ENCODE measurements around the gene SH3GL3.

The SH3GL3 gene

DNA sequence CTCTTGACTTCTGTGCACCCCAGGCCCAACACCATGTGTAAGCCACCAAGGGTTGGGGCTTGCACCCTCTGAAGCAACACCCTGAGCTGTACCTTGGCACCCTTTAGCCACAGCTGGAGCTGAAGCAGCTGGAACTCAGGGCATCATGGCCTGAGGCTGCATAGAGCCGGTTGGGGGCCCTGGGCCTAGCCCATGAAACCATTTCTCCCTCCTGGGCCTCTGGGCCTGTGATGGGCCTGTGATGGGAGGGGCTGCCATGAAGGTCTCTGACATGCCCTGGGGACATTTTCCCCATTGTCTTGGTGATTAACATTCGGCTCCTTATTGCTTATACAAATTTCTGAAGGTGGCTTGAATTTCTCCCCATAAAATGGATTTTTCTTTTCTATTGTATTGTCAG lies 184.4 kb downstream of the SH3GL3 start:
- no peak for DNase-seq

DNA sequence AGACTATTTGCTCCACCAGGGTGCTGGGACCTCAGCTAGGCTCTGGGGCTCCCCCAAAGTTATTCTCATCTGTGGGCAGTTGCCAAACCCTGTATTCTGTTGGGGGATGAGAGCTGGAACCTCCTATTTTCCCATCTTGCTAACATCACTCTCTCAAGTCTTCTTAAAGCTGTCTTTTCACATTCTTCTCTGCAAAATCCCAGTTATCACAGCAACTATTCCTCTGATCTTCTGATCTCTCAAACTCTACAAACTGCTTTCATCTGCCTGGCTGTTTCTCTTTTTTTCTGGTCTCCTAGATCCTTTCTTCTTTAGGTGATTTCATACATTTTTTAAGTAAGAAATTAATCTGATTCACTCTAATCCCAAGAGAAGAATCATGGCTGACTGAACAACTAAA lies 196.1 kb downstream of the SH3GL3 start:
- DNase-seq: no peak

DNA sequence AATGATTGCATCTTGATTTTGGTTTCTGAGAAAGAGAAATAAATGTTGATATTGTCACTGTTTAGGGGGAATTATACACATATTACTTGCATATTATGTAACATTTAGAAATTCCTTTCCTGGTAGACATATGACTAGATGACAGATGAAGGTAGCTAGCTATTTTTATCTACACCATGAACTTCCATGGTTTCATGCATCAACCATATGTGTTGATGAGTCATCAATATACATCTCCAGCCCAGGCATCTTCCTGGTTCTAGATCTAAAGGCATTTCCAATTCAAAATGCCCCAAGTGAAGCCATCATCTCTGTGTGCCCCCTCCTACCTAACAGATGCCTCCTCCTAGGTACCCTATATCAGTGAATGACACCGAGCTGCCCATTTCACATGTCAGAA lies 197.3 kb downstream of the SH3GL3 start:
- no peak for DNase-seq

DNA sequence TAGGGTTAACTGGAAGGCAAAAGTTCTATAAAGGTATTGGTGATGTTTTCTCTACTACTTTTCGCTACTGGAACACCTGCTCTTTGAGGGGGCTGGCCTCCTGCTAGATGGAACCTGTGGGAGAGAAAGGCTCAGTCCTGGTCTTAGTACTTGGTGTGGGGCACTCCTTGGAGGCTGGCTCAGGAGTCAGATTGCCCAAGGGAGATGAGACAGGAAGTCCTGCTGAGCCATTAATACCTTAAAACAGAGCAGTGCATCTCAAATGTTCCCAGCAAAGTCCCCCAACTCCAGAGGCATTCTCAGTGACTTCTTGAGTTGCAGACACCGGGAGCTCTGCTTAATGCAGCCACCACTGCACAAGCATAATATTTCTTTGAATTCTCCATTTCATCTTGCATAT lies 203.7 kb downstream of the SH3GL3 start:
- DNase-seq: no peak

DNA sequence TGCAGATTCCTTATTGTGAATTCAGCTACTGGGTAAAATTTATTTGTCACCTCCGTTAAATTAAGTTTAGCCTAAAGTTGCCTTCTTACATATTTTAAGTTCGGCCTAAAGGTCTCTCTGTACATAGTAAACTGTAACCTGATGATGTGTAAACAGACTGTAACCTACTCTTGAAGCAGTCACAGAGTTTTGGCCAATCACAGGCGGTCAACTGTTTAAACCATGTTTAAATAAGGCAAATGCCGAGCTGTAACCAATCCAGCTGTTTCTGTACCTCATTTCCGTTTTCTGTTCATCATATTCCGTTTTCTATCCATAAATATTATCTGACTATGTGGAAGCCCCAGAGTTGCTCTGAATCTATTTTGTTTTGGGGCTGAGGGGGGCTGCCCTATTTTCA lies 204.4 kb downstream of the SH3GL3 start:
- no peak for DNase-seq

DNA sequence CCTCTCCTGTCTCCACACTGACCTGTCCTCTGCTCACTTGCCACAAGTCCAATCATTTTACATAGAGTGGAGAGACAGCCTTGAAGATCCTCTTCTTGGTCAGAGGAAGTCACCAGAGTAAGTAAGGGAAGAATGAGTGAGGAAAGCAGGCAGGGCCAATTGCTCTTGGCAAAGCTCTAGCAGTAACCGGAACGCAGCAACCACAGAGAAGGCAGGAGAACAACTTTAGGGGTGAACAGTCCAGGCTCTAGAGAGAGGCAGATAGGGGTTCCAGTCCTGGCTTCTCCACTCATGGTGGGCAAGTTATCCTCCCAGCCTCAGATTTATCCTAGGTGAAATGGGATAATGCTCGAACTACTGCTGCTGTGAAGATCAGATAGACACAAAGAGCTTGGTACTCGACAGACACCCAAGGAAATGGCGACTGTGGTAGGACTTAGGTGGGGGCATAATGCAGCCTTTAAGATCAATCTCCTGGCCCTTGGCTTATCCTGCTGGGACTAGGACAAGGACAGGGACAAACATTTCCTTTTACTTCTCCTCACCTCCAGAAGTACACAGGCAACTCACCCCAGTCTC lies 205.6 kb downstream of the SH3GL3 start:
- DNase-seq: no peak

DNA sequence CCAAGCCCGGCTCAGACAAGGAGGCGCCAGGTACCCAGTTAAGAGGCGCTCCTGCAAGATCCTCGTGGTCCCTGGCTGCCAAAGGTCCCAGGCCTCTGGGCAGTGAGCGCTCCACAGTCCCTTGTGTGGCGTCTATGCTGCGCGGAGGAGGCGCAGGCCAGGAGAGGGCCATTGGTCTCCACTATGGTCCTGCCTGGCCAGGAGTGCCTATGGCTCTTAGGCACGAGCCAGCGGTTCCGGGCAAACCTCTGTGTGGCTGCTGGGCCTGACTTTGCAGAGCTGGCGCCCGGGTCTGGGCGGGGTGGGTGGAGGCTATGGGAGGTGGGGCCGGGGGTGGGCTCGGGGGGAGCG lies 206.1 kb downstream of the SH3GL3 start:
- no peak for DNase-seq

DNA sequence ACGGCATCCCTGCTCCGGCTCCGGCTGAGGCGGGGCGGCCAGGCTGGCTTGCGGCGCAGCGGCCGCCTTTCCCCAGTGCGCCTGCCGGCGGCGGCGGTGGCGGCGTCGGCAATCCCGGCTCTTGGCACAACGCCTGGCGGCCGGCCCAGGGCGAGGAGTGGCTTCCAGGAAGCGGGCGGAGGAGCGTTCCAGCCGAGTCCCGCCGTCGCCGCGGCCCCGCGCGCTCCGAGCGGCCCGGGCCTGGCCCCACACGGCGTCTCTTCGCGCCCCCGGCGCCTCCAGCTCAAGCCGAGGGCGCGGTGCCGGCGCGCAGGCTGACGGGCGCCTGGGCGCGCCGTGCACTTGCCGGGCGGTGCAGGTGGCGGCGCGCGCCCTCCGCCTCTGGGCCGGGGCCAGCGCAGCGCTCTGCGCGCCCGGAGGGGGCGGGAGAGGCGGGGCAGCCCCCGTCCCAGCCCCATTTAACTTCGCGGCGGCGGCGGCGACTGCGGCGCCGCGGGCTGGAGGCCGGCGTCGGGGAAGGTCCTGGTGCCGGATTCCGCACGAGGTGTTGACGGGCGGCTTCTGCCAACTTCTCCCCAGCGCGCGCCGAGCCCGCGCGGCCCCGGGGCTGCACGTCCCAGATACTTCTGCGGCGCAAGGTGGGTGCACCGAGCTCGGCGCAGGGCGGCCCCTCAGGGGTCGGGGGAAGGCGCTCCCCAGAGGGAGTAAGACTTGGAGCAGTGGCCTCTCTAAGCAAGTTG lies 206.7 kb downstream of the SH3GL3 start, which contains the start of gene ADAMTSL3:
TSS of gene ADAMTSL3 (plus strand) at position 485 of the 740 bp plus-strand sequence. CDS start 1,639 bp downstream, outside the sequence.
- DNase-seq: no peak

DNA sequence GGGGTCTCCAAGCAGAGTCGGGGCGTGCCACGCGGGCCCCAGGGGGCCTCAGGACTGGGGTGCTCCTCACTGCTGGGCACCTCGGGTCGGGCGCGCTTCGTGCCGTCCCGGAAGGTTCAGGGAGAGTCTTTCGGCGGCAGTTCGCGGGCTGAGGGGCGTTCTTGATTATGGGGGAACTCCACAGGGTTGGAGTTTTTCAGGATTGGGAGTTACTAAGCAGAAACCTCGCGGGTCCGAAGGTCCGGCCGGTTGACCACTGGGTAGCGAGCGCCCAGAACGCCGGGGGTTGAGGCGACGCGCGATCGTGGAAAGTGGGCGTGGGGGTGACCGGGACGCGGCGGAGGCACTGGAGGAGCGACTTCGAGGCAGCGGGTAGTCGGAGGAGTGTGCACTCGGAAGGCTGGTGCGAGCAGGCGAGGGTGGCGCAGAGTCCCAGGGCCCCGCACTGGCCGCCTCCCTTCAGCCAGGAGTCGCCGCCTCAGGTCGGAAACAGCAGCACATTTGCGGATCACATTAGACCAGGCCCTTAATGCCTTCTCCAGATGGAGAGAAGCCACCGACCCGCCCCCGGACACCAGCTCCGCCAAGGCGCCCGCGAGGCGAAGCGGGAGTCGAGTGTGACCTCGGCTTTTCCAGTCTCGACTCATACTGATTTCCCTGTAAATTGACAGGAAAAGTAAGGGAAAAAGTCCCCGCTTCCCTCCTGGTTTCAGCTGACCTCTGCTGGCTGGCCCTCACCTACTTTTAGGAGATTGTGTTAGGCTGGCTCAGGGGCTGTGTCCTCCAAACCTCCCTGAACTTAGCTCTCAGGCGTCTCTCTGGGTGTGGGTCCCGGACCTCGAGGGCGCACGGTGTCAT lies 207.5 kb downstream of the SH3GL3 start:
- DNase-seq: no peak

DNA sequence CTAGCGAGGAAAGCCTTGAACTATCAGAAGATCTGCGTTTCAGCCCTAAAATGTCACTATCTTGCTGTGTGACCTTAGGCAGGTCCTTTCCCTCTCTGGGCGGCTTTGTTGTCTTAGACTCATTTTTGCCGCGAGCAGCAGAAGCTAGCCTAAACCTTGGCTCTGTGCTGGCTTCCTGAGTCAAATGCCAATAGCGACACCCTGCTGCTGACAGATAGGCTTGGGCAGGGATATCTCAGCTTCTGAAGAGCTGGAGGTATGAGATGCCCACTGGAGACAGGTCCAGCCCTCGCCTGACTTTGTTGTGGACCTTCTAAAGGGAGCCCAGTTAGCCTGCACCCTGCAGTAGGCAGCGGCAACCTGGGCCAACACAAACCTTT lies 208.1 kb downstream of the SH3GL3 start:
- DNase-seq: no peak

DNA sequence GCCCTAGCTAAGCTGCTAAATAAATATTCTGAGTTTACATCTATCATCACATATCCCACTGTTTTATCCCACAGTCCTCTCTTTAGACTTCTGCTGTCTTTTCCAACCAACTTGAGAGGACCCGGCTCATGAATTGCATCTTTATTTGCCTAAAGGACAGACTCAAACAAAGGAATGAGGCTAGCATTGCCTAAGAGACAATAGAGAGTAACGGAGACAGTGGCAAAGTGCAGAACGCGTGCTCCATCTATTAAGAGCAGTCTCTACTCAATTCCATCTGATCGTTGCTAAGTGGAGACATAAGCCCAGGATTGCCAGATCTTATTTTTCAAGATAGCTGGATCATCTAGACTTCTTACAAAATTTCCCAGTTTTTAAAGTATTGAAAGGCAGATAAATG lies 209.1 kb downstream of the SH3GL3 start:
- no peak for DNase-seq

DNA sequence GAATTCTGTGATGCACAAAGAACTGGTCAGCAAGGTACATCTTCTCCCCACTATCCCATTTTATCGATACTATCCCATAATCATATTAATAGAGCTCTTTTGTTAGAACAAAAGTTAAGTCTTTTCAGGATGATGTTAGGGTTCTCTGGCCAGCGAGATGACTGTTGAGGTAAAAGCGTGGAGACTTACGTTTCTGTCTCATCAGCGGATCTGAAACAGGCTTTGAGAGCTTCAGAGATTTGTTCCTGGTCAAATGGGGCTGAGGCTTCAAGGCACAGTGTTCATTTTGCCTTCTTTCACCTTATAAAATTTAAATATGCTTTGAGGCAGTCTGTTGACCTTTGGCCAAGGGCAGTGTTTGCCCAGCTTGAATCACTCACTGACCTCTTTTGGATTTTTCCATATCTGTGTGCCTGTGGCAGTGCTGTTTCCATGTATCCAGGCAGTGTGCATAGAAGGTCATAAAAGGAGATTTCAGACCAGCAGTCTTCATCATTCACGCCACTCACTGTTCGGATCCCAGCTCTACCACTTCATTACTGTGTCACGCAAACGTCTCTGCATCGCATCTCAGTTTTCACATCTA lies 209.9 kb downstream of the SH3GL3 start:
- no peak for DNase-seq

DNA sequence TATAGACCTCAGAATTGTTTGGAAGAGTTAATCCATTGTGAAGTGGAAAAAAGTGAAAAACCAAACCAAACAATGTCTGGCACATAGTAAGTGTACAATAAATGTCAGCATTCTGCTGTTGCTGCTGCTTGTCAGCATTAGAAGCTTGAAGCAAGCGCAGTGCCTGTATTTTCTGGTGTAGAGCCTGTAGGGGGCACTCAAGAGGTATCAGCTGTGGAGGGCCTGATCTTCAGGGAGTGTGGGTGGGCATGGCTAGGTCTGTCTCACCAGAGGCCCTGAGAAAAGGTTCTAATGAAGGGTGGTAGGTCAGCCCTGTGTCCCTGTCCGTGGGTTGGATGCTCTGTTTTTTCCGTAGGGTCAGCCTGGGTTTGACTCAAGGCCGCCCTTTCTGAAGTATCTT lies 210.4 kb downstream of the SH3GL3 start:
- no peak for DNase-seq

DNA sequence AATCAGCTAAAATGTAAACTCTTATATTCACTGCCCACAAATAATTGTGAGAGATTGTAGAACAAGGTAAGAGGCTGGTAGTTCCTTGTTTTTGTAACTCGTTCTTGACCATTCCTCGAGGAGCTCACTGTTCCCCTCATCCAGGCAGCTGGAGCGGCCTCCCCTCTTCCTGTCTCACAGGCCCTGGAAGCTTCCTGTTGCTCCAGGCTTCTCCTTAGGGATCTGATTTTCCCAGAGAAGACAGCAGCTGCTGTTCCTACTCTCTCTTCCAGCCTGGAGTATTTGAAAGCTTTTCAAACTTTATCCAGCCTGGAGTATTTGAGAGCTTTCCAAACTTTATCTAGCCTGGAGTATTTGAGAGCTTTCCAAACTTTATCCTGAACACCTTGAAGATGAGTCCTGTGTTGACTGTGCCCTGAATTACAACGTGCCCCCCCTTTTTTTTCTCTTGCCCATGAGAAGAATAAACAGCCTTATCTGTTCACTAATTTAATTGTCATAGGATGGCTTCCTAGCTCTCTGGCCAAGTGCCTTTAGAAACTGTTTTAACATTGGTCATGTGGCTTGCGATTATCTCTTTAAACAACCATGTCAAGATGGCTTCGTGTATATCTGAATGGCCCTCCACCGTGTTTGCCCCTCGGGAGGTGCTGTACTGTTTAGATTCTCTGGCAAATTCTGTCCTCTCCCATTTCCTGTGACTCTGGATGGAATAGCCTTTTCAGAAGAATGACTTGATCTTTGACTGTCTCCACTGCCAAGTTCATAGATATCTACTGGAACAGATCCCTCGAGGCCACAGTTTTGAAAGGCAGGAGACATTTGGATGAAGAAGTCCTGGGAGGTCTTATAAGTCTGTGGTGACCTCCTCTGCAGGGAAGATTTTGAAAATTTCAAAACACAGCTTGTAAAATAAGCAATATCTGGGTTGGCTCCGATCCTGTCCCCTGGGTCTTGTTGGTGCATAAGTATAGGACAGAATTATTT lies 211.6 kb downstream of the SH3GL3 start:
- DNase-seq: no peak

DNA sequence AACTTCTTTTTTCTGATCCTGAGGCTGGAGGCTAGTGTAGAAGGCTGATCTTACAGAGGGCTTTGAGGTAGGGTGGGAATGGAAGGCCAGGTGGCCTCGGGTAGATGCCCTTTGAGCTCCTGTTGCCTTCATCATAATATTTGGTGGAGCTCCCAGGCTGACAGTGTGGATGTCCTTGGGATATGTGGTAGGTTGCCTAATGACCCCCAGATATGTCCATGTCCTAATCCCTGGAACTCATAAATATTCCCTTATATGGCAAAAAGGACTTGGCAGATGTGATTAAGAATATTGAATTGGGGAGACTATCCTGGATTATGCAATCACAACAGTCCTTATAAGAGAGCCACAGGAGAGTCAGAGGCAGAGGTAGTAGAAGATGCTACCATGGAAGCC lies 212.3 kb downstream of the SH3GL3 start:
- no peak for DNase-seq

DNA sequence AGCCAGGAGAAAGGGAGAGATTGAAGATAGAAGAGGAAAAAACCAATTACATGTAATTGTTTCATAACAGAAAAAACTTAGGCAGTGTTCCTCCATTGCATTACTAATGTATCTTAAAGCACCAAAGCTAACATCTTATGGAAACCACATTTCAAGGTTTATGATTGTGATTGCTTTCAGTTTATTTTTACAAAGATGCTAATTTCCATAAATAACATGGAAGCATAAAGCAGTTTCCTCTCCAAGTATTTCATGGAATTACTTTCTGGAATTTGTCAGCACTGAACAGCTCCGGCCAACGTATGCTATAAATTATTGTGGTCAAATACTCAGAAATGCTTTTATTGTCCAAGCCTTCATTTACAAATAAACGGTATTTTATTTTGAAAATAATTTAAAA lies 218.3 kb downstream of the SH3GL3 start:
- no peak for DNase-seq

Data from stimulated activated CD4-positive, alpha-beta T cell treated with anti-CD3 and anti-CD28 coated beads, Interleukin-15, amount 100 ng/mL, for 24 hours (primary cell).